ENCODE results near the gene AMIGO3. TPM values are rescaled to one million over a fixed set of nuclear protein-coding genes. Genes with fewer than 3 reads are reported as not detected.

AMIGO3 gene
- total RNA-seq, 2 experiments from 2014 or later, result 0.82 to 1.3 TPM

- Mint-ChIP-seq H3K4me1 (ENCODE audit: low read depth) (no peaks in the 10 kb centered on the region), H3K27ac (no peak overlapping the region), H3K36me3 (ENCODE audit: low read depth) (peaks cover 8% of the 10 kb centered on the region), H3K9me3 (no peaks in the 10 kb centered on the region), H3K4me3 (no peak overlapping the region), H3K27me3 (no peaks in the 10 kb centered on the region)
- no peak overlapping the region for H3K27ac ChIP-seq (ENCODE audit: low read depth in 1 of 2, low read length in 2 of 2)
- DNase-seq, result peak in 1 of 14 experiments; percentile 26
- H3K36me3 ChIP-seq (ENCODE audit: insufficient read depth, low read length), result peaks cover 21% of the 10 kb centered on the region
- TF ChIP-seq, protein P1, sequence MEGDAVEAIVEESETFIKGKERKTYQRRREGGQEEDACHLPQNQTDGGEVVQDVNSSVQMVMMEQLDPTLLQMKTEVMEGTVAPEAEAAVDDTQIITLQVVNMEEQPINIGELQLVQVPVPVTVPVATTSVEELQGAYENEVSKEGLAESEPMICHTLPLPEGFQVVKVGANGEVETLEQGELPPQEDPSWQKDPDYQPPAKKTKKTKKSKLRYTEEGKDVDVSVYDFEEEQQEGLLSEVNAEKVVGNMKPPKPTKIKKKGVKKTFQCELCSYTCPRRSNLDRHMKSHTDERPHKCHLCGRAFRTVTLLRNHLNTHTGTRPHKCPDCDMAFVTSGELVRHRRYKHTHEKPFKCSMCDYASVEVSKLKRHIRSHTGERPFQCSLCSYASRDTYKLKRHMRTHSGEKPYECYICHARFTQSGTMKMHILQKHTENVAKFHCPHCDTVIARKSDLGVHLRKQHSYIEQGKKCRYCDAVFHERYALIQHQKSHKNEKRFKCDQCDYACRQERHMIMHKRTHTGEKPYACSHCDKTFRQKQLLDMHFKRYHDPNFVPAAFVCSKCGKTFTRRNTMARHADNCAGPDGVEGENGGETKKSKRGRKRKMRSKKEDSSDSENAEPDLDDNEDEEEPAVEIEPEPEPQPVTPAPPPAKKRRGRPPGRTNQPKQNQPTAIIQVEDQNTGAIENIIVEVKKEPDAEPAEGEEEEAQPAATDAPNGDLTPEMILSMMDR (IDR thresholded peaks at IDR 0.05), result no peak
- intact Hi-C loops (cut with DNase I, micrococcal nuclease), result no loop called here
- peaks cover 12% of the 10 kb centered on the region for H3K4me1 ChIP-seq (ENCODE audit: insufficient read depth, low read length)
- ATAC-seq (ENCODE audit: poor library complexity), result no peak
- H3K27me3 ChIP-seq (ENCODE audit: control insufficient read depth in 1 of 2, insufficient read depth in 2 of 2, low read length in 2 of 2), result no peaks in the 10 kb centered on the region
- H3K4me3 ChIP-seq (ENCODE audit: low read length), result no peak overlapping the region
- ChIA-PET CTCF (no interaction called here), POLR2A (no interaction called here)
- no peaks in the 10 kb centered on the region for H3K9me3 ChIP-seq (ENCODE audit: control insufficient read depth in 1 of 2, insufficient read depth in 1 of 2, low read length in 2 of 2)
These were observed 6.7 kb downstream of the AMIGO3 start for GRCh38 chr3:49712631-49713317.

GRCh38 chr3:49712166-49712565, 7.3 kb downstream of the AMIGO3 start:
- intact Hi-C loops (cut with DNase I, micrococcal nuclease), result no loop called here
- Mint-ChIP-seq H3K4me3 (no peak overlapping the region), H3K27me3 (no peaks in the 10 kb centered on the region), H3K36me3 (ENCODE audit: low read depth) (peaks cover 9% of the 10 kb centered on the region), H3K4me1 (ENCODE audit: low read depth) (no peaks in the 10 kb centered on the region), H3K9me3 (no peaks in the 10 kb centered on the region), H3K27ac (no peak overlapping the region)
- ChIA-PET CTCF (no interaction called here), POLR2A (no interaction called here)
- no peak for ATAC-seq (ENCODE audit: poor library complexity)
- Histone ChIP-seq H3K9me3 (ENCODE audit: control insufficient read depth in 1 of 2, insufficient read depth in 1 of 2, low read length in 2 of 2) (no peaks in the 10 kb centered on the region), H3K36me3 (ENCODE audit: insufficient read depth, low read length) (peaks cover 21% of the 10 kb centered on the region), H3K27ac (ENCODE audit: low read depth in 1 of 2, low read length in 2 of 2) (no peak overlapping the region), H3K4me1 (ENCODE audit: insufficient read depth, low read length) (peaks cover 12% of the 10 kb centered on the region), H3K4me3 (ENCODE audit: low read length) (no peak overlapping the region), H3K27me3 (ENCODE audit: control insufficient read depth in 1 of 2, insufficient read depth in 2 of 2, low read length in 2 of 2) (no peaks in the 10 kb centered on the region)
- TF ChIP-seq, protein P1 (IDR thresholded peaks at IDR 0.05), result no peak
- no peak for DNase-seq

DNA sequence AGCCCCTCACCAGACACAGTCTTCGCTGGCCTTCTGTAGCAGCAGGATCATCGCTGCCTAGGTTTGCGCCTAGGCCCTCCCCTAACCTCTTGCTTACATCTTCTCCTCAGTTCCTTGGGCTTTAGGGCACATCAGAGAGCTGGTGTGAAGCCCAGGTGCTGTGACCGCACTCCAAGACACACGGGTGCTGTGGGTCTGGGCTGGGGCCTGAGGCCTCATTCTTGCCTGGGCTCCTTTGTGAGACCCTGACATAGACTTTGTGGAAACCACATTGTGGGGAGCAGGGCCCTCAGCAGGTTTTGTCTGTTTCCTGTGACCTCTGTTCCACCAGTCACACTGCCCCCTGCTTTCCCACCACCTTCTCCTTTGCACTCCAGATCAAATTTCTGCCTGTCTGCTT, 8.0 kb downstream of the AMIGO3 start:
- Mint-ChIP-seq H3K4me3 (no peak overlapping the region), H3K27me3 (no peaks in the 10 kb centered on the region), H3K4me1 (ENCODE audit: low read depth) (no peaks in the 10 kb centered on the region), H3K27ac (peak overlapping the region; percentile 35), H3K9me3 (no peaks in the 10 kb centered on the region), H3K36me3 (ENCODE audit: low read depth) (peaks cover 15% of the 10 kb centered on the region)
- peaks cover 12% of the 10 kb centered on the region for H3K4me1 ChIP-seq (ENCODE audit: insufficient read depth, low read length)
- no peaks in the 10 kb centered on the region for H3K9me3 ChIP-seq (ENCODE audit: control insufficient read depth in 1 of 2, insufficient read depth in 1 of 2, low read length in 2 of 2)
- no peak for ATAC-seq (ENCODE audit: poor library complexity)
- no peaks in the 10 kb centered on the region for H3K27me3 ChIP-seq (ENCODE audit: control insufficient read depth in 1 of 2, insufficient read depth in 2 of 2, low read length in 2 of 2)
- POLR2A ChIA-PET, result no interaction called here
- no peak overlapping the region for H3K4me3 ChIP-seq (ENCODE audit: low read length)
- TF ChIP-seq, protein P1 (IDR thresholded peaks at IDR 0.05), result no peak
- peaks cover 16% of the 10 kb centered on the region for H3K36me3 ChIP-seq (ENCODE audit: insufficient read depth, low read length)
- H3K27ac ChIP-seq (ENCODE audit: low read depth in 1 of 2, low read length in 2 of 2), result no peak overlapping the region
- no peak for DNase-seq
- intact Hi-C loops (cut with DNase I, micrococcal nuclease), result no loop called here
- CTCF ChIA-PET, result no interaction called here

Measured in CD4-positive, alpha-beta T cell (primary cell).